Measurements from ENCODE around the gene KLK5.

KLK5 gene

DNA sequence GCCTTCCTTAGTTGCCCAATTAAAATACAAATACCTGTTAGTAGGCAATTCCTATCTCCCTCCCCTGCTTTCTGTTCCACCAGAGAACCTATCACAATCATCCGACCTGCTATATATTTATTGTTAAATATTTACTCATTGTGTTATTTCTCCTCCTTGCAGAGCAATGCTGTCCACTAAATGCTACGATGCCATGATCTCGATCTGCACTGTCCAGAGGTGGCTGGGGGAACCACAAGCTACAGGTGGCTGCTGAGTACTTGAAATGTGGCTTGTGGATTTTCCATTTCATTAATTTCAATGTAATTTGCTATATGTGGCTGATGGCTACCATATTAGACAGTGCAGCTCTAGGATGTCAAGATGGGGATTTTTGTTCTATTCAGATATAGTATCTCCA is 11.4 kb upstream of the KLK5 start:
- Histone ChIP-seq H3K79me2 (ENCODE audit: low read length) (no peaks in the 10 kb centered on the region), H3K4me2 (ENCODE audit: low read depth, low read length) (no peak overlapping the region), H3F3A (ENCODE audit: insufficient read depth, low read length) (no peaks in the 10 kb centered on the region), H2AFZ (ENCODE audit: low read length) (no peak overlapping the region), H4K20me1 (ENCODE audit: insufficient read depth, low read length) (no peaks in the 10 kb centered on the region), H3K9me3 (replicated peaks; ENCODE audit: insufficient read depth, low read length) (no peaks in the 10 kb centered on the region), H3K36me3 (replicated peaks; ENCODE audit: insufficient read depth, low read length) (no peaks in the 10 kb centered on the region), H3K9me2 (replicated peaks; ENCODE audit: insufficient read depth, low read length) (no peaks in the 10 kb centered on the region), H3K4me3 (ENCODE audit: low read length) (no peak overlapping the region), H3K27ac (ENCODE audit: low read length) (no peak overlapping the region), H3K9ac (ENCODE audit: low read length) (no peak overlapping the region), H3K27me3 (replicated peaks; ENCODE audit: insufficient read depth, low read length) (peaks cover 10% of the 10 kb centered on the region; the same call in 1 of the 2 replicates), H3K4me1 (ENCODE audit: low read length) (no peaks in the 10 kb centered on the region)
- TF ChIP-seq, protein P1, sequence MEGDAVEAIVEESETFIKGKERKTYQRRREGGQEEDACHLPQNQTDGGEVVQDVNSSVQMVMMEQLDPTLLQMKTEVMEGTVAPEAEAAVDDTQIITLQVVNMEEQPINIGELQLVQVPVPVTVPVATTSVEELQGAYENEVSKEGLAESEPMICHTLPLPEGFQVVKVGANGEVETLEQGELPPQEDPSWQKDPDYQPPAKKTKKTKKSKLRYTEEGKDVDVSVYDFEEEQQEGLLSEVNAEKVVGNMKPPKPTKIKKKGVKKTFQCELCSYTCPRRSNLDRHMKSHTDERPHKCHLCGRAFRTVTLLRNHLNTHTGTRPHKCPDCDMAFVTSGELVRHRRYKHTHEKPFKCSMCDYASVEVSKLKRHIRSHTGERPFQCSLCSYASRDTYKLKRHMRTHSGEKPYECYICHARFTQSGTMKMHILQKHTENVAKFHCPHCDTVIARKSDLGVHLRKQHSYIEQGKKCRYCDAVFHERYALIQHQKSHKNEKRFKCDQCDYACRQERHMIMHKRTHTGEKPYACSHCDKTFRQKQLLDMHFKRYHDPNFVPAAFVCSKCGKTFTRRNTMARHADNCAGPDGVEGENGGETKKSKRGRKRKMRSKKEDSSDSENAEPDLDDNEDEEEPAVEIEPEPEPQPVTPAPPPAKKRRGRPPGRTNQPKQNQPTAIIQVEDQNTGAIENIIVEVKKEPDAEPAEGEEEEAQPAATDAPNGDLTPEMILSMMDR (IDR thresholded peaks at IDR 0.05; ENCODE audit: low read length): no peak
- no peak for TF ChIP-seq EZH2phosphoT487 (IDR thresholded peaks at IDR 0.05; ENCODE audit: low read length)
- no peak for TF ChIP-seq EZH2 (optimal IDR thresholded peaks at IDR 0.05; ENCODE audit: low read depth, low read length)
- no peak for DNase-seq

DNA sequence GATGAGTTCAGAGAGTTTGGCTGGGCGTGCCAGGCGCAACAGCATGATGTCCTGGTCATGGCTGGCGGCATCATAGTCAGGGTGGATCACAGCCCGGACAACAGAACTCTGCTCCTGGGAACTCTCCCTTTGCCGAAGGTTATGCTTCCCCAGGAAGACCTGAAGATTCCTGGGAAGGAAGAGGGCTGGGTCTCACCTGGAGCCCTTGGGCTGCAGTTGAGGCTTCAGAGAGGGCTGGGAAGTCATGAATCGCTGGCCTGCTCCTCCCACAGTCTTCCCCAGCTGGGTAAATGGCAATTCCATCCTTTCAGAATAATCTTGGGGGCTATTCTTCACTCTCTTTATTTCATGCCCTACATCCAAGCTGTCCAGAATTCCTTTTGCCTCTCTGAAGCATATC is 10.5 kb upstream of the KLK5 start:
- H3F3A ChIP-seq (ENCODE audit: insufficient read depth, low read length): no peaks in the 10 kb centered on the region
- H3K36me3 ChIP-seq (replicated peaks; ENCODE audit: insufficient read depth, low read length): no peaks in the 10 kb centered on the region
- H3K4me3 ChIP-seq (ENCODE audit: low read length): no peak overlapping the region
- H4K20me1 ChIP-seq (ENCODE audit: insufficient read depth, low read length): no peaks in the 10 kb centered on the region
- H3K79me2 ChIP-seq (ENCODE audit: low read length): no peaks in the 10 kb centered on the region
- H3K27me3 ChIP-seq (replicated peaks; ENCODE audit: insufficient read depth, low read length): peaks cover 13% of the 10 kb centered on the region; the same call in 1 of the 2 replicates
- no peaks in the 10 kb centered on the region for H3K9me2 ChIP-seq (replicated peaks; ENCODE audit: insufficient read depth, low read length)
- no peak overlapping the region for H2AFZ ChIP-seq (ENCODE audit: low read length)
- no peaks in the 10 kb centered on the region for H3K9me3 ChIP-seq (replicated peaks; ENCODE audit: insufficient read depth, low read length)
- H3K27ac ChIP-seq (ENCODE audit: low read length): no peak overlapping the region
- no peak overlapping the region for H3K4me2 ChIP-seq (ENCODE audit: low read depth, low read length)
- TF ChIP-seq EZH2phosphoT487 (IDR thresholded peaks at IDR 0.05; ENCODE audit: low read length): no peak
- no peak for TF ChIP-seq EZH2 (optimal IDR thresholded peaks at IDR 0.05; ENCODE audit: low read depth, low read length)
- TF ChIP-seq, protein P1 (IDR thresholded peaks at IDR 0.05; ENCODE audit: low read length): no peak
- no peak overlapping the region for H3K9ac ChIP-seq (ENCODE audit: low read length)
- no peaks in the 10 kb centered on the region for H3K4me1 ChIP-seq (ENCODE audit: low read length)
- no peak for DNase-seq

DNA sequence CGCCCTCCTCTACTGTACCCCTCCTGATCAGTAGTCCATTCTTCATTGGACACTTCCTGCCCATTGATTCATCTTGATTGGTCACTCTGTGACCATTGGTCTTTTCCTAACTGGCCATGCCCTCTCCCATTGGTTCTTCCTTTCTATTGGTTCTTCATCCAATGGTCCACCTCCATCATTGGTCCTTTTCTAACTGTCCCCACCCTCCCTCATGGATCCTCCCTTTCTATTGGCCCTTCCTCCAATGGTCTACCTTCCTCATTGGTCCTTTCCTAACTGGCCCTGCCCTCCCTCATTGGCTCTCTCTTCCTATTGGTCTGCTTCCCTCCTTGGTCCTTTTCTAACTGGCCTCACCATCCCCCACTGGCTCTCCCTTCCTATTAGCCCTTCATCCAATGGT is 9.4 kb upstream of the KLK5 start:
- H3K9ac ChIP-seq (ENCODE audit: low read length): no peak overlapping the region
- H3K9me3 ChIP-seq (replicated peaks; ENCODE audit: insufficient read depth, low read length): no peaks in the 10 kb centered on the region
- H3K4me3 ChIP-seq (ENCODE audit: low read length): no peak overlapping the region
- H2AFZ ChIP-seq (ENCODE audit: low read length): no peak overlapping the region
- no peaks in the 10 kb centered on the region for H3K9me2 ChIP-seq (replicated peaks; ENCODE audit: insufficient read depth, low read length)
- H3K36me3 ChIP-seq (replicated peaks; ENCODE audit: insufficient read depth, low read length): no peaks in the 10 kb centered on the region
- TF ChIP-seq, protein P1 (IDR thresholded peaks at IDR 0.05; ENCODE audit: low read length): no peak
- TF ChIP-seq EZH2 (optimal IDR thresholded peaks at IDR 0.05; ENCODE audit: low read depth, low read length) (no peak), EZH2phosphoT487 (IDR thresholded peaks at IDR 0.05; ENCODE audit: low read length) (no peak)
- no peak for DNase-seq
- H4K20me1 ChIP-seq (ENCODE audit: insufficient read depth, low read length): no peaks in the 10 kb centered on the region
- H3K4me2 ChIP-seq (ENCODE audit: low read depth, low read length): no peak overlapping the region
- H3K27ac ChIP-seq (ENCODE audit: low read length): no peak overlapping the region
- no peaks in the 10 kb centered on the region for H3K4me1 ChIP-seq (ENCODE audit: low read length)
- H3F3A ChIP-seq (ENCODE audit: insufficient read depth, low read length): no peaks in the 10 kb centered on the region
- no peaks in the 10 kb centered on the region for H3K79me2 ChIP-seq (ENCODE audit: low read length)
- H3K27me3 ChIP-seq (replicated peaks; ENCODE audit: insufficient read depth, low read length): peaks cover 21% of the 10 kb centered on the region

Data from MM.1S (cell line).